Stimulated activated CD8-positive, alpha-beta memory T cell treated with anti-CD3 and anti-CD28 coated beads, Interleukin-12 subunit alpha, Interleukin-12 subunit beta, amount 100 ng/mL, for 24 hours (primary cell): Measurements from ENCODE around the gene KCTD10.
A peak's percentile ranks its signal among the peaks of the same experiment; 100 is the strongest.

Experiments used
- DNase-seq: peaks from one replicate; pipeline ENCODE4 v3.0.0-alpha.2; 2020; ENCODE audit errors: extremely low read depth

KCTD10 gene

GRCh38 chr12:109477185-109477962, at the start of gene KCTD10, which contains the start of gene UBE3B:
KCTD10 (minus strand) TSS chr12:109477300; CDS start chr12:109477262, 38 bp downstream.
UBE3B (plus strand) TSS chr12:109477634; CDS start chr12:109483552, 5,918 bp downstream.
- peak; percentile 57 for DNase-seq

- DNase-seq: no peak
Observed at GRCh38 chr12:109525279-109525585, 48.1 kb upstream of the KCTD10 start.

GRCh38 chr12:109524466-109525278, 47.6 kb upstream of the KCTD10 start:
- no peak for DNase-seq

GRCh38 chr12:109523504-109523903, 46.4 kb upstream of the KCTD10 start:
- DNase-seq: no peak

GRCh38 chr12:109523071-109523470, 46.0 kb upstream of the KCTD10 start:
- no peak for DNase-seq

GRCh38 chr12:109521831-109522230, 44.7 kb upstream of the KCTD10 start:
- DNase-seq: no peak

GRCh38 chr12:109519787-109520186, 42.7 kb upstream of the KCTD10 start:
- DNase-seq: no peak

- DNase-seq: peak; percentile 2
Observed at GRCh38 chr12:109518820-109519665, 41.9 kb upstream of the KCTD10 start.

- DNase-seq: no peak
Observed at GRCh38 chr12:109517619-109518018, 40.5 kb upstream of the KCTD10 start.

- DNase-seq: no peak
Observed at GRCh38 chr12:109513977-109514376, 36.9 kb upstream of the KCTD10 start.

- DNase-seq: no peak
Observed at GRCh38 chr12:109513051-109513450, 36.0 kb upstream of the KCTD10 start.

GRCh38 chr12:109512608-109513007, 35.5 kb upstream of the KCTD10 start:
- no peak for DNase-seq

- DNase-seq: no peak
Observed at GRCh38 chr12:109510196-109510595, 33.1 kb upstream of the KCTD10 start.

- no peak for DNase-seq
Observed at GRCh38 chr12:109504068-109504467, 27.0 kb upstream of the KCTD10 start.

- no peak for DNase-seq
Observed at GRCh38 chr12:109503611-109504010, 26.5 kb upstream of the KCTD10 start.

GRCh38 chr12:109502332-109502731, 25.2 kb upstream of the KCTD10 start:
- DNase-seq: no peak

- DNase-seq: no peak
Observed at GRCh38 chr12:109501299-109501698, 24.2 kb upstream of the KCTD10 start.

GRCh38 chr12:109500406-109501185, 23.5 kb upstream of the KCTD10 start:
- no peak for DNase-seq

GRCh38 chr12:109497675-109498074, 20.6 kb upstream of the KCTD10 start:
- no peak for DNase-seq

- DNase-seq: no peak
Observed at GRCh38 chr12:109496306-109496705, 19.2 kb upstream of the KCTD10 start.

GRCh38 chr12:109495012-109495411, 17.9 kb upstream of the KCTD10 start:
- no peak for DNase-seq
